Chondrocyte (in vitro differentiated cells): Measurements from ENCODE around the gene TSC22D3. TPM values are rescaled to one million over a fixed set of nuclear protein-coding genes. Genes with fewer than 3 reads are reported as not detected.
A peak's percentile ranks its signal among the peaks of the same experiment; 100 is the strongest.

Experiments
- DNase-seq: peaks from one replicate; pipeline ENCODE4 v3.0.0; 2021; ENCODE audit warnings: mixed read lengths, low spot score
- H3K27ac Mint-ChIP-seq: one replicate; pipeline ENCODE4 v1.8.0; 2021; ENCODE audit warnings: mild to moderate bottlenecking, moderate library complexity, mixed read lengths; ENCODE audit not compliant: unreplicated experiment
- H3K27me3 Mint-ChIP-seq: 2 replicates; pipeline ENCODE4 v1.8.0; 2021; ENCODE audit warnings: low read depth, mixed read lengths
- H3K36me3 Mint-ChIP-seq: 2 replicates; pipeline ENCODE4 v1.8.0; 2021; ENCODE audit warnings: low read depth, mixed read lengths
- H3K4me1 Mint-ChIP-seq: 2 replicates; pipeline ENCODE4 v1.8.0; 2021; ENCODE audit warnings: low read depth, mild to moderate bottlenecking, mixed read lengths
- H3K4me3 Mint-ChIP-seq: one replicate; pipeline ENCODE4 v1.8.0; 2021; ENCODE audit warnings: mild to moderate bottlenecking, moderate library complexity, mixed read lengths; ENCODE audit not compliant: unreplicated experiment
- H3K9me3 Mint-ChIP-seq: 2 replicates; pipeline ENCODE4 v1.8.0; 2021; ENCODE audit warnings: low read depth, mixed read lengths
- total RNA-seq: library from RNA; stranded (reverse); gene quantifications from 3 replicates; pipeline ENCODE4 v1.2.1, GENCODE V29; 2021
- TF ChIP-seq, protein P1 (sequence below): fragments of 200-600 bp; sonication (generic); IDR thresholded peaks from 2 replicates; pipeline ENCODE4 v1.5.0; 2021; ENCODE audit warnings: antibody characterized with exemption, mild to moderate bottlenecking, moderate library complexity

TSC22D3 gene
- total RNA-seq, 1 donor from 2014 or later = 191 TPM

DNA sequence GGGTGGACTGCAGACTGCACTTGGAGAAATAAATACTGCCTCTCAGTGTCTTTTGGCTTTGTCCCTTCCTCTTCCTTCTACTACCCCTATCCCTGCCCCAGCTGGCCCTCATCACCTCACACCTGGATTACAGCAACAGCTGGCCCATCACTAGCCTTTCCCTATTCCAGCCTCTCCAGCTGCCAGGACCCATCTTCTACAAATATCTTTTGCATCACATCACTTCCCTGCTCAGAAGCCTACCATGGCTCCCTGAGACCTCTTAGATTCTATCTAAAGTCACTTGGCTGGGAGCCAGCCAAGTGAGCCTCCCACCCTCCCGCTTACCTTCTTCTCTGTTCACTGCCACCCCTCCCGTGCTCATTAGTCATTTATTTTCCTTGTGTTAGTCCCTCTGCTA is 66.8 kb downstream of the TSC22D3 start:
- no peaks in the 10 kb centered on the region for H3K9me3 Mint-ChIP-seq
- no peak for DNase-seq
- TF ChIP-seq, protein P1, sequence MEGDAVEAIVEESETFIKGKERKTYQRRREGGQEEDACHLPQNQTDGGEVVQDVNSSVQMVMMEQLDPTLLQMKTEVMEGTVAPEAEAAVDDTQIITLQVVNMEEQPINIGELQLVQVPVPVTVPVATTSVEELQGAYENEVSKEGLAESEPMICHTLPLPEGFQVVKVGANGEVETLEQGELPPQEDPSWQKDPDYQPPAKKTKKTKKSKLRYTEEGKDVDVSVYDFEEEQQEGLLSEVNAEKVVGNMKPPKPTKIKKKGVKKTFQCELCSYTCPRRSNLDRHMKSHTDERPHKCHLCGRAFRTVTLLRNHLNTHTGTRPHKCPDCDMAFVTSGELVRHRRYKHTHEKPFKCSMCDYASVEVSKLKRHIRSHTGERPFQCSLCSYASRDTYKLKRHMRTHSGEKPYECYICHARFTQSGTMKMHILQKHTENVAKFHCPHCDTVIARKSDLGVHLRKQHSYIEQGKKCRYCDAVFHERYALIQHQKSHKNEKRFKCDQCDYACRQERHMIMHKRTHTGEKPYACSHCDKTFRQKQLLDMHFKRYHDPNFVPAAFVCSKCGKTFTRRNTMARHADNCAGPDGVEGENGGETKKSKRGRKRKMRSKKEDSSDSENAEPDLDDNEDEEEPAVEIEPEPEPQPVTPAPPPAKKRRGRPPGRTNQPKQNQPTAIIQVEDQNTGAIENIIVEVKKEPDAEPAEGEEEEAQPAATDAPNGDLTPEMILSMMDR = no peak
- no peaks in the 10 kb centered on the region for H3K27me3 Mint-ChIP-seq
- peaks cover 34% of the 10 kb centered on the region for H3K4me1 Mint-ChIP-seq
- peak overlapping the region; percentile 10 for H3K27ac Mint-ChIP-seq
- H3K4me3 Mint-ChIP-seq = no peak overlapping the region
- peaks cover 5% of the 10 kb centered on the region for H3K36me3 Mint-ChIP-seq

DNA sequence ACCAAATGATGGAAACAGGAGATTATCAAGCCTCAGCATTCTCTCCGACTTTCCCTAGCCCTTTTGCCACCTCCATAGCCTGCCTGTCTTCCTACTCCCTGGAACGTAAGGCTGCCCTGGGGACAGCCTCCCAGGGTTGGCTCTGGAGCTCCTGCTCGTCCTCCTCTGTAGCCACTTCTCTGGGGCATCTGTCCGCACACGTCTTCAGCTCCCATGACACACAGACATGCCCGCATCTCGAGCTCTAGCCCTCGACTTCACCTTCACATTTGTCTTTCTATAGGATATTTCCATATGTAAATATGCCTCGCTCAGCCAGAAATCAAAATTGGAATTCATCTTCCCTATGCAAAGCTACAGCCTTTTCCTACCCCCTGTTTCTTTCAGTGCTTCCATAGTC is 67.7 kb downstream of the TSC22D3 start:
- H3K4me3 Mint-ChIP-seq = no peak overlapping the region
- no peak overlapping the region for H3K27ac Mint-ChIP-seq
- H3K4me1 Mint-ChIP-seq = peaks cover 25% of the 10 kb centered on the region
- TF ChIP-seq, protein P1 = no peak
- H3K9me3 Mint-ChIP-seq = no peaks in the 10 kb centered on the region
- no peaks in the 10 kb centered on the region for H3K36me3 Mint-ChIP-seq
- no peaks in the 10 kb centered on the region for H3K27me3 Mint-ChIP-seq
- DNase-seq = no peak

DNA sequence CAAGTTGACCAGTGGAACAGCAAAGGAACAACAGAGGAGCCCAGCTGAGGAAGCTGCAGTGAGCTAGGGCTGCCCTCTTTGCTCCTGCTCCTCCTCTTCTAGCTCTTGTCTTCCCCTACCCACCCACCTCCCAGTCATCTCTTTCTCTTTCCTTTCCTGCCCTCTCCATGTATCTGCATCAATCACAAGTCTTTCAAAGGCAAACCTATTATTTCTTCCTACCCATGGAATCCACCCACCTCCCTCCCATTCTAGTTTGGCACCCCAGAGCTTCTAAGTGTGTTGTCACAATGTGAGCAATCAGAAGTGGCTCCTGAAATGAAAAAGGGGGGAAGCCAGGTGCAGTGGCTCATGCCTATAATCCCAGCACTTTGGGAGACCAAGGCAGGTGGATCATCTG is 69.3 kb downstream of the TSC22D3 start:
- TF ChIP-seq, protein P1 = no peak
- no peaks in the 10 kb centered on the region for H3K9me3 Mint-ChIP-seq
- no peak for DNase-seq
- no peaks in the 10 kb centered on the region for H3K36me3 Mint-ChIP-seq
- no peak overlapping the region for H3K27ac Mint-ChIP-seq
- H3K4me3 Mint-ChIP-seq = no peak overlapping the region
- H3K4me1 Mint-ChIP-seq = peaks cover 12% of the 10 kb centered on the region
- H3K27me3 Mint-ChIP-seq = no peaks in the 10 kb centered on the region

DNA sequence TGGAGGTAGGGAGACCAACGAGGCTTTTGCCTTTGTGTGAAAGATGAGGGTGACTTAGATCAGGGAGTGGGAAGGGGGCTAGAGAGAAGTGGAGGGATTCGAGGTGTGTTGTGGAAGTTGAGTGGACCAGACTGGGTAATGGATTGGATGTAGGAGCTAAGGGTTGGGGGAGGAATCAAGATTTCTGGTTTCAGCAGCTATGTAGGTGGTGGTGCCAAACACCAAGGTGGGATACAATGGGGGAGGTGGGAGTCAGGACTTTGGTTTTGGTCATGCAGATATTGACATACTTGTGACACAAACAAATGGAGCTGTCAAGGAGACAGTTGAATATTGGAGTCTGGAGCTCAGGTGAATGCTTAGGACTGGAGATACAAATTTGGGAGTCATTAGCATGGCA is 71.0 kb downstream of the TSC22D3 start:
- peaks cover 12% of the 10 kb centered on the region for H3K4me1 Mint-ChIP-seq
- H3K9me3 Mint-ChIP-seq = no peaks in the 10 kb centered on the region
- no peaks in the 10 kb centered on the region for H3K36me3 Mint-ChIP-seq
- DNase-seq = no peak
- no peak overlapping the region for H3K4me3 Mint-ChIP-seq
- no peaks in the 10 kb centered on the region for H3K27me3 Mint-ChIP-seq
- TF ChIP-seq, protein P1 = no peak
- H3K27ac Mint-ChIP-seq = no peak overlapping the region

DNA sequence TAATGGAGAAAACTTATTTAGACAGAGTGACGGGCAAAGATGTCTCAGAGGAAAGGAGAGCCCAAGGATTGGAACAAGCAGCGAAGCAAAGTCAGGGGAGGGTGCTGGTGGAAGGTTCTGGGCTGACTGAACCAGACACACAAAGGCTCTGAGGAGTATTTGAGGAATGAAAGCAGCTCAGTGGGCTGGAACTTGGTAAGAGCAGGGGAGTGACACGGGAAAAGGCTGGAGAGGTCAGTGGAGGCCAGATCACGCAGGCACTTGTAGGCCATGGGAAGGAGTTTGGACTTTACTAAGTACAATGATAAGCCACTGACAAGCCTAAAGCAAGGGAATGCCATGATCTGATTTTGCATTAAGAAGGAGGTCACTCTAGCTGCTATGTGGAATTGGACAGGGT is 71.4 kb downstream of the TSC22D3 start:
- no peak overlapping the region for H3K27ac Mint-ChIP-seq
- TF ChIP-seq, protein P1 = no peak
- H3K36me3 Mint-ChIP-seq = no peaks in the 10 kb centered on the region
- no peaks in the 10 kb centered on the region for H3K9me3 Mint-ChIP-seq
- H3K4me3 Mint-ChIP-seq = no peak overlapping the region
- DNase-seq = no peak
- H3K4me1 Mint-ChIP-seq = peaks cover 12% of the 10 kb centered on the region
- no peaks in the 10 kb centered on the region for H3K27me3 Mint-ChIP-seq
